Colonic mucosa (tissue), 4 donors: ENCODE results near the gene RNF223. TPM values are rescaled to one million over a fixed set of nuclear protein-coding genes. Genes with fewer than 3 reads are reported as not detected.
A peak's percentile ranks its signal among the peaks of the same experiment; 100 is the strongest.

Experiments
- DNase-seq: peaks from one replicate; pipeline ENCODE4 v3.0.0-alpha.2; 2020
- H3K27ac ChIP-seq: fragments of 200-600 bp; one replicate; pipeline ENCODE4 v1.8.0; 2021
- H3K27me3 ChIP-seq: fragments of 200-600 bp; one replicate; pipeline ENCODE4 v1.8.0; 2021
- H3K36me3 ChIP-seq: fragments of 200-600 bp; one replicate; pipeline ENCODE4 v1.8.0; 2021
- H3K4me1 ChIP-seq: fragments of 200-600 bp; one replicate; pipeline ENCODE4 v1.8.0; 2021; ENCODE audit warnings: mild to moderate bottlenecking
- H3K4me3 ChIP-seq: fragments of 200-600 bp; one replicate; pipeline ENCODE4 v1.8.0; 2021
- H3K9ac ChIP-seq, 2 donors: one replicate each; pipeline ENCODE4 v1.7.0; 2013; ENCODE audit warnings: control low read depth in 2 of 2, low read depth in 2 of 2, low read length in 2 of 2
- H3K9me3 ChIP-seq: fragments of 200-600 bp; one replicate; pipeline ENCODE4 v1.8.0; 2021
- CTCF ChIP-seq: fragments of 200-600 bp; IDR thresholded peaks from one replicate; pipeline ENCODE4 v1.8.0; 2022; ENCODE audit warnings: antibody characterized with exemption, mild to moderate bottlenecking
- intact Hi-C: fragments of 100-400 bp; cut with DNase I; formaldehyde crosslinking; loops from one replicate; pipeline ENCODE4 v1.14.1; 2022
- total RNA-seq, 2 donors: library from RNA; stranded (reverse); fragmentation: NEBNext Ultra II Directional in 1 of 2; extraction: Animal tissue kit (Norgen Biotek cat#: 25700) in 1 of 2; gene quantifications; one replicate each; pipeline ENCODE4 v1.2.1, GENCODE V29; 2021
- donor health status: healthy.
- donor health status: DM: no; HTN: no; CAD: no.
- donor health status: DM: no; HTN: no; CAD: no.

The RNF223 gene
- total RNA-seq, 2 donors from 2014 or later: 5.1 to 5.7 TPM

DNA sequence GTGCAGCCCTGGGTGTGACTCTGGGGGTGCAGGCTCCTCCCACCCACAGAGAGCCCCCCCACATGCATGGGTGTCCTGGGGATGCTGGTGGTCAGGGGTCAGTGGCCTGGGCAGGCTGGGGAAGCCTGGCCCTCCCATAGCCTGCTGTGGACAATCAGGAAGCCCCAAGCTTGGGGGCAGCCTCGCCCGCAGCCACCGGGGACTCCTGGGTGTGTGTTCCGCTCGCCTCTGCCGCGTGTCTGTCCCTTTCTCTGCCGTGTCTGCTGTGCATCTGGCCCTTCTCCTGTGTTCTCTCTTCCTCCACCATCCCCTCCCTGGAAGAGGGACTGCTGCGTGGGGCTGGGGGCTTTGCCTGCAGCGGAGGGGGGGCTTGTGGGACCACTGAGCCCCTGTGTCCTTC is 31.3 kb downstream of the RNF223 start:
- Histone ChIP-seq H3K27me3 (no peaks in the 10 kb centered on the region), H3K27ac (no peak overlapping the region), H3K36me3 (no peaks in the 10 kb centered on the region), H3K9ac (no peak overlapping the region), H3K4me1 (peaks cover 9% of the 10 kb centered on the region), H3K9me3 (no peaks in the 10 kb centered on the region), H3K4me3 (no peak overlapping the region)
- no peak for TF ChIP-seq CTCF
- intact Hi-C loops: no loop called here
- DNase-seq: no peak

DNA sequence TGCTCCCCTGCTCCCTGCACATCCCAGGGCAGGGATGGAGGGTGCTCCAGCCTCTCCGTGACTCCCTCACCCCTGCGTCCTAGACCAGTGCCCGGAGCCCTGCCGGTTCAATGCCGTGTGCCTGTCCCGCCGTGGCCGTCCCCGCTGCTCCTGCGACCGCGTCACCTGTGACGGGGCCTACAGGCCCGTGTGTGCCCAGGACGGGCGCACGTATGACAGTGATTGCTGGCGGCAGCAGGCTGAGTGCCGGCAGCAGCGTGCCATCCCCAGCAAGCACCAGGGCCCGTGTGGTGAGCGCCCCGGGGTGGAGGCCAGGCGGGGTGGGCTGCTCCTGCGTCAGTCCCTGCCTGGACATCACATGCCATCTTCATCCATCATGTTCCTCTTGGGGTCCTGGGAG is 32.2 kb downstream of the RNF223 start:
- no peak for DNase-seq
- Histone ChIP-seq H3K9ac (no peak overlapping the region), H3K9me3 (no peaks in the 10 kb centered on the region), H3K36me3 (no peaks in the 10 kb centered on the region), H3K4me3 (no peak overlapping the region), H3K27ac (no peak overlapping the region), H3K4me1 (peaks cover 9% of the 10 kb centered on the region), H3K27me3 (no peaks in the 10 kb centered on the region)
- TF ChIP-seq CTCF: no peak
- intact Hi-C loops: no loop called here

- Histone ChIP-seq H3K9me3 (no peaks in the 10 kb centered on the region), H3K27me3 (no peaks in the 10 kb centered on the region), H3K9ac (no peak overlapping the region), H3K4me1 (peaks cover 9% of the 10 kb centered on the region), H3K4me3 (no peak overlapping the region), H3K27ac (no peak overlapping the region), H3K36me3 (no peaks in the 10 kb centered on the region)
- intact Hi-C loops: no loop called here
- TF ChIP-seq CTCF: no peak
- no peak for DNase-seq
These were observed 33.0 kb downstream of the RNF223 start for GRCh38 chr1:1041092-1041523.

DNA sequence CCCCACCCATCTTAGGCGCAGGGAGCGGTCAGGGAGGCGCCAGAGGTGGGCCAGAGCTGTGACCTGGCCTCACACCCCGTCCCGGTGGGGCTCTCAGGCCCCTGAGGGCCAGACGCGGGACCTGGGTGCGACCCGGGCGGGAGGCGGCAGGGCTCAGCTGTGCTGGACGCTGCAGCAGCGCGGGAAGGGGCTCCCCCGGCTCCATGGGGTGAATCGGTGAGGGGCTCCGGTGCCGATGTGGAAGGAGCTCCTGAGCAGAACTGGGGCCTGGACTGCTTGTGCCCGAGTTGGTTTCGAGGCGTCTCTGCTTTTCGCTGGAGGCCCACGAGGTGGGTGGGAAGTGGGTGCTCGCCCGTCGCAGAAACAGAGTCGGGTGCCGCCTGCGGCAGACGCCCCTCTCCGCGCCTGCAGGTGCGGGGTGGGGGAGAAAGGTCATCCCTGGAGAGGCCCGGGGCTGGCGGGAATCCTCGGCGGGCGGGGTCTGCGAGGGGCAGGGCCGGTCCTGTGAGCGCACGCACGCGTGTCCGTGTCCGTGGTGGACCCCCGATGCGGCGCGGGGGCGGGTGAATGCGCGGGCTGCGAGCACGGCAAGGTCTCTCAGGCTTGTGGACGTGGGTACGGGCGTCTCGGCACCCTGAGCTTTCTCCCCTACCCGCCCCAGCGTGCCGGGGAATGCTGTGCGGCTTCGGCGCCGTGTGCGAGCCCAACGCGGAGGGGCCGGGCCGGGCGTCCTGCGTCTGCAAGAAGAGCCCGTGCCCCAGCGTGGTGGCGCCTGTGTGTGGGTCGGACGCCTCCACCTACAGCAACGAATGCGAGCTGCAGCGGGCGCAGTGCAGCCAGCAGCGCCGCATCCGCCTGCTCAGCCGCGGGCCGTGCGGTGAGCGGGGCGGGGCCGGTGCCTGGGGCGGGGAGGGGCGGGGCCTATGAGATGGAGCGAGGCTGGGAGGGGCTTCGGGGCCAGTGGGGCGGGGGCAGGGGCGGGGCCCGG is 33.8 kb downstream of the RNF223 start:
- H3K9ac ChIP-seq: peak overlapping the region in 1 of 2 donors; percentile 43
- H3K27ac ChIP-seq: no peak overlapping the region
- no peaks in the 10 kb centered on the region for H3K9me3 ChIP-seq
- intact Hi-C loops: no loop called here
- H3K27me3 ChIP-seq: no peaks in the 10 kb centered on the region
- H3K4me3 ChIP-seq: peak overlapping the region; percentile 40
- peaks cover 9% of the 10 kb centered on the region for H3K4me1 ChIP-seq
- no peaks in the 10 kb centered on the region for H3K36me3 ChIP-seq
- peak; percentile 82 for DNase-seq
- TF ChIP-seq CTCF: no peak

GRCh38 chr1:1039145-1039910 is 34.8 kb downstream of the RNF223 start:
- no peak for TF ChIP-seq CTCF
- intact Hi-C loops: no loop called here
- H3K4me1 ChIP-seq: peaks cover 9% of the 10 kb centered on the region
- H3K9ac ChIP-seq: peak overlapping the region in 1 of 2 donors; percentile 43
- DNase-seq: no peak
- H3K27ac ChIP-seq: no peak overlapping the region
- H3K36me3 ChIP-seq: no peaks in the 10 kb centered on the region
- no peak overlapping the region for H3K4me3 ChIP-seq
- H3K9me3 ChIP-seq: no peaks in the 10 kb centered on the region
- peaks cover 4% of the 10 kb centered on the region for H3K27me3 ChIP-seq
